T-cell (primary cell): ENCODE measurements around the gene SLC6A19. TPM values are rescaled to one million over a fixed set of nuclear protein-coding genes. Genes with fewer than 3 reads are reported as not detected.

ENCODE experiments used
- ATAC-seq, 4 experiments: fragments of 200-7000 bp in 3 of 4; fragments of 150-1000 bp in 1 of 4; cut with Tn5 transposase; replicated peaks in 1 of 4; 1 replicate in 3 of 4; 2 replicates in 1 of 4; pipeline ENCODE4 v1.10.0; 2021; ENCODE audit warnings: moderate library complexity in 3 of 4, mild to moderate bottlenecking in 2 of 4, moderate number of reproducible peaks in 1 of 4
- CTCF ChIA-PET, 2 donors: fragments of 300-600 bp; sonication (Branson Sonifier 250); formaldehyde crosslinking; loops; one replicate each; lab custom pipeline; 2022; ENCODE audit warnings: antibody characterized with exemption in 2 of 2; lab: Charles Lee
- POLR2A ChIA-PET, 2 donors: fragments of 300-600 bp; sonication (Branson Sonifier 250); formaldehyde crosslinking; loops; one replicate each; lab custom pipeline; 2022; ENCODE audit warnings: antibody characterized with exemption in 2 of 2; lab: Charles Lee
- DNase-seq, 35 experiments: peaks; one replicate each; pipeline versions ENCODE4 v3.0.0 to v3.0.0-alpha.2; 2013 to 2023
- H3K27ac ChIP-seq: one replicate; pipeline ENCODE4 v1.5.1; 2013; ENCODE audit warnings: low read length
- H3K27me3 ChIP-seq, 2 experiments: replicated peaks in 1 of 2; 1 replicate in 1 of 2; 2 replicates in 1 of 2; pipeline versions ENCODE4 v1.6.1 to v1.7.0; 2013; ENCODE audit warnings: low read length in 1 of 2, mixed read lengths in 1 of 2; ENCODE audit not compliant: control insufficient read depth in 2 of 2, insufficient read depth in 2 of 2; ENCODE audit errors: extremely low read depth in 1 of 2
- H3K36me3 ChIP-seq, 2 donors: 1 replicate in 1 of 2; 2 replicates in 1 of 2; pipeline versions ENCODE4 v1.6.1 to v1.7.0; 2013; ENCODE audit warnings: low read length in 1 of 2; ENCODE audit not compliant: control insufficient read depth in 2 of 2, insufficient read depth in 1 of 2; ENCODE audit errors: extremely low read depth in 1 of 2
- H3K4me1 ChIP-seq, 2 experiments: 1 replicate in 1 of 2; 2 replicates in 1 of 2; pipeline versions ENCODE4 v1.6.1 to v1.7.0; 2013; ENCODE audit warnings: low read length in 2 of 2, mixed read lengths in 1 of 2; ENCODE audit not compliant: insufficient read depth in 2 of 2, control insufficient read depth in 1 of 2; ENCODE audit errors: extremely low read depth in 1 of 2
- H3K4me3 ChIP-seq, 2 donors: 1 replicate in 1 of 2; 2 replicates in 1 of 2; pipeline versions ENCODE4 v1.5.1 to v1.7.0; 2013; ENCODE audit warnings: mild to moderate bottlenecking in 2 of 2, low read length in 1 of 2, moderate library complexity in 1 of 2; ENCODE audit not compliant: control insufficient read depth in 1 of 2; ENCODE audit errors: extremely low read depth in 1 of 2
- H3K9me3 ChIP-seq: 2 replicates; pipeline ENCODE4 v1.7.0; 2013
- H3K27ac Mint-ChIP-seq, 2 donors: one replicate each; pipeline ENCODE4 v1.8.0; 2020 to 2021; ENCODE audit warnings: mild to moderate bottlenecking in 2 of 2, mixed read lengths in 2 of 2
- H3K27me3 Mint-ChIP-seq, 2 donors: one replicate each; pipeline ENCODE4 v1.8.0; 2021 to 2022; ENCODE audit warnings: mixed read lengths in 2 of 2
- H3K36me3 Mint-ChIP-seq: one replicate; pipeline ENCODE4 v1.8.0; 2021; ENCODE audit warnings: mixed read lengths
- H3K4me1 Mint-ChIP-seq, 3 donors: one replicate each; pipeline ENCODE4 v1.8.0; 2020 to 2022; ENCODE audit warnings: mixed read lengths in 3 of 3, mild to moderate bottlenecking in 1 of 3
- H3K4me3 Mint-ChIP-seq, 3 donors: one replicate each; pipeline ENCODE4 v1.8.0; 2020 to 2022; ENCODE audit warnings: mild to moderate bottlenecking in 3 of 3, mixed read lengths in 3 of 3, moderate library complexity in 3 of 3
- H3K9me3 Mint-ChIP-seq, 3 donors: one replicate each; pipeline ENCODE4 v1.8.0; 2020 to 2022; ENCODE audit warnings: mixed read lengths in 3 of 3
- WGBS: methylation state at CpG from one replicate; pipeline ENCODE4 v1.1.5; 2013; ENCODE audit warnings: missing lambda C conversion rate; ENCODE audit not compliant: insufficient coverage; 5-methylcytosine and 5-hydroxymethylcytosine counted together
- total RNA-seq, 35 experiments: library from RNA in 6 of 35; stranded (reverse) in 6 of 35; fragments of 120-200 nt in 1 of 35; gene quantifications; one replicate each; pipeline versions ENCODE4 v1.2.1 to v1.2.4 and lab custom pipeline; 2013 to 2026

Gene SLC6A19
- total RNA-seq, 5 donors from 2014 or later (not counting 1 experiment from before 2014, with no cell fraction given) = 0.06 TPM; not detected in 4

- H3K27ac Mint-ChIP-seq = no peak overlapping the region
- no peaks in the 10 kb centered on the region for H3K4me1 Mint-ChIP-seq
- Histone ChIP-seq H3K36me3 (no peaks in the 10 kb centered on the region), H3K27ac (no peak overlapping the region), H3K9me3 (no peaks in the 10 kb centered on the region), H3K27me3 (peaks cover 0 to 44% of the 10 kb centered on the region in 2 experiments), H3K4me3 (no peak overlapping the region), H3K4me1 (no peaks in the 10 kb centered on the region)
- no peaks in the 10 kb centered on the region for H3K36me3 Mint-ChIP-seq
- peaks cover 0 to 4% of the 10 kb centered on the region in 2 donors for H3K27me3 Mint-ChIP-seq
- no peak overlapping the region for H3K4me3 Mint-ChIP-seq
- DNase-seq = no peak
- no peak for ATAC-seq
- POLR2A ChIA-PET = no interaction called here
- WGBS = 80% methylated on average over 16 of the region's 25 CpGs
- no peaks in the 10 kb centered on the region for H3K9me3 Mint-ChIP-seq
- CTCF ChIA-PET = no interaction called here
These were observed 2.7 kb downstream of the SLC6A19 start for GRCh38 chr5:1203968-1204692.

DNA sequence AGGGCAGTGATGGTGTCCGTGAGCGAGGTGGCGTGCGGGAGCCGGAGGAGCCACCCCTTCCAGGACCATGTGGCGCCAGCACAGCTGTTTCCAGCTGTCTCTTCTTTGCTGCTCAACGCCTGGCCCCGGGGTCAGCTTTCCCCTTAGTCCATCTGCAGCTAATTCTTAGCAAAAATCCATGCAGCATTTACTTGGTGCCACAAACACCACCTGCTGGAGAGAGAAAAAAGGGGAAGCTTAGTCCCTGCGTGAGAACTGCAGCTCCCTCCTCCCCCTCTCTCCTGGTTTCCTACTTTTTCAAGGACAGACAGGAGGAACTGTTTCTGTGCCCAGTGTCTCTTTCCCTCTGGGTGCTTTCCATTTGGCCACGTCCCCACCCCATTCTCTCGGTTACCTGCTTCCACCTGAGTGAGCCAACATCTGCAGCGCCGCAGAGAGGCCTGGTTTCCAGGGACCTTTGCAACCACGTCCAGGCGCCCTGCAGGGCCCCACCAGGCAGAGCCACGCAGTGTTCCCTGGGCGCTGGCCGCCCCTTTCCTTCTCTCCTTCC lies 3.4 kb downstream of the SLC6A19 start:
- H3K4me1 Mint-ChIP-seq = no peaks in the 10 kb centered on the region
- ChIA-PET CTCF (no interaction called here), POLR2A (no interaction called here)
- Histone ChIP-seq H3K4me1 (no peaks in the 10 kb centered on the region), H3K4me3 (no peak overlapping the region), H3K27ac (no peak overlapping the region), H3K36me3 (no peaks in the 10 kb centered on the region), H3K9me3 (no peaks in the 10 kb centered on the region), H3K27me3 (peaks cover 0 to 44% of the 10 kb centered on the region in 2 experiments)
- DNase-seq (no peak), ATAC-seq (no peak)
- H3K27me3 Mint-ChIP-seq = peaks cover 0 to 4% of the 10 kb centered on the region in 2 donors
- H3K36me3 Mint-ChIP-seq = no peaks in the 10 kb centered on the region
- no peak overlapping the region for H3K4me3 Mint-ChIP-seq
- WGBS = 41% methylated on average over 12 of the region's 18 CpGs
- no peak overlapping the region for H3K27ac Mint-ChIP-seq
- no peaks in the 10 kb centered on the region for H3K9me3 Mint-ChIP-seq

DNA sequence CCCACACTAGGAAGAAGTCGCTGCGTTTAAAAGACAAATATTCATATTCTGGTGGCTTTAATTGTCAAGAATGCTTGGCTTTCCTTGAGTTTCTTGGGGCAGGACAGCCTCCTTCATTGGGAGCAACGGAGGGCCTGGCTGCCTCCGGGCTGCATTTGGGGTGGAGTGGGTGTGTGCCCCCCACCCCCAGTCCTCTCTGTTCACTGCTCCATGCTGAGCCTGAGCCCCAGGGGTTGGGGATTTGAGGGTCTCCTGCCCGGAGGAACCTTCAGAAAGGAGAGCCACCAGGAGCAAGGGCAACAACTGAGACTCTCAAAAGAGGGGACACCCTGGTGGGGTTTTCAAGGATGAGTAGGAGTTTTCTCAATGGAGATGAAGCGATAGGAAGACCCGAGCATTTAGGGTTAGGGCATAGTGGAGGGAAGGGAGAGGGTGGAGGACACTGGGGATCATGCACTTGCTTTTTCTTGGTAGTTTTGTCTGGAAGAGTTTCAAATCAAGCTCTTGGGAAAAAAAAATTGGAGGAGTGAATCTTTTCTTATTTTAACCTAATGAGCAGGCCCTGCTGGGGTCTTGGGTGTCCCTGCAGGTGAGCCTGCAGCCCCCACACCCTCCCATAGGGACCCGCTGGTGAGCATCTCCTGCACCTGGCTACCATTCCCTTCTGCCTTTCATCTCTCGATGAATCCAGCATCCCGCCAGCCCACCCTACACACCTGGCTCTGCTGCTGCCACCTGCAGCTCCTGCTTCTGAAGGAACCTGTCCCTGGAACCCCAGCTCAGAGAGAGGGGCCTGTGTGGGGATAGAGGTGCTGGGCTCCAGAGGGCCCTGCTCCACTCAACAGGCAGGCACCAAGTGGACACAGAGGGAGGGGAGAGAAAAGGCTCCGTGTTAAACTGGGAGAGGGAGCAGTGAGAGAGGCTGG lies 4.1 kb downstream of the SLC6A19 start:
- Histone ChIP-seq H3K36me3 (no peaks in the 10 kb centered on the region), H3K27me3 (peaks cover 0 to 39% of the 10 kb centered on the region in 2 experiments), H3K27ac (no peak overlapping the region), H3K4me1 (no peaks in the 10 kb centered on the region), H3K9me3 (no peaks in the 10 kb centered on the region), H3K4me3 (no peak overlapping the region)
- Mint-ChIP-seq H3K27me3 (peaks cover 0 to 4% of the 10 kb centered on the region in 2 donors), H3K36me3 (no peaks in the 10 kb centered on the region), H3K27ac (no peak overlapping the region), H3K4me3 (no peak overlapping the region), H3K4me1 (no peaks in the 10 kb centered on the region), H3K9me3 (no peaks in the 10 kb centered on the region)
- ATAC-seq (no peak), DNase-seq (no peak)
- 90% methylated on average over 4 of the region's 11 CpGs for WGBS
- POLR2A ChIA-PET = no interaction called here
- CTCF ChIA-PET = no interaction called here

- no peaks in the 10 kb centered on the region for H3K9me3 ChIP-seq
- peaks cover 0 to 31% of the 10 kb centered on the region in 2 experiments for H3K27me3 ChIP-seq
- 88% methylated on average over 44 of the region's 49 CpGs for WGBS
- H3K27ac ChIP-seq = no peak overlapping the region
- H3K27ac Mint-ChIP-seq = no peak overlapping the region
- H3K27me3 Mint-ChIP-seq = peaks cover 0 to 4% of the 10 kb centered on the region in 2 donors
- ATAC-seq (no peak), DNase-seq (no peak)
- ChIA-PET CTCF (no interaction called here), POLR2A (no interaction called here)
- H3K4me3 ChIP-seq = no peak overlapping the region
- no peaks in the 10 kb centered on the region for H3K4me1 ChIP-seq
- no peaks in the 10 kb centered on the region for H3K36me3 ChIP-seq
- no peaks in the 10 kb centered on the region for H3K9me3 Mint-ChIP-seq
- H3K4me1 Mint-ChIP-seq = no peaks in the 10 kb centered on the region
- H3K4me3 Mint-ChIP-seq = no peak overlapping the region
- H3K36me3 Mint-ChIP-seq = no peaks in the 10 kb centered on the region
These were observed 5.4 kb downstream of the SLC6A19 start for GRCh38 chr5:1206521-1207412.

- Mint-ChIP-seq H3K27ac (no peak overlapping the region), H3K4me1 (no peaks in the 10 kb centered on the region), H3K9me3 (no peaks in the 10 kb centered on the region), H3K36me3 (no peaks in the 10 kb centered on the region), H3K27me3 (peaks cover 0 to 4% of the 10 kb centered on the region in 2 donors), H3K4me3 (no peak overlapping the region)
- Histone ChIP-seq H3K27ac (no peak overlapping the region), H3K9me3 (no peaks in the 10 kb centered on the region), H3K4me3 (no peak overlapping the region), H3K27me3 (peaks cover 0 to 23% of the 10 kb centered on the region in 2 experiments), H3K36me3 (no peaks in the 10 kb centered on the region), H3K4me1 (no peaks in the 10 kb centered on the region)
- POLR2A ChIA-PET = interaction anchor here in 1 of 2 donors (0.6 kb wide), 1 partner anchor 681 kb away, joined by 3 read pairs; no protein-coding TSS in a partner anchor
- ATAC-seq (no peak), DNase-seq (no peak)
- WGBS = 89% methylated on average over 6 of the region's 6 CpGs
- CTCF ChIA-PET = interaction anchor here in 1 of 2 donors (0.6 kb wide), 1 partner anchor 71 kb away, joined by 3 read pairs; no protein-coding TSS in a partner anchor
These were observed 6.2 kb downstream of the SLC6A19 start for GRCh38 chr5:1207555-1207954.
